ENCODE data around the gene TFEB. TPM values are rescaled to one million over a fixed set of nuclear protein-coding genes. Genes with fewer than 3 reads are reported as not detected.
A peak's percentile ranks its signal among the peaks of the same experiment; 100 is the strongest.

The TFEB gene
- polyA plus RNA-seq, 1 donor: 5.8 TPM

DNA sequence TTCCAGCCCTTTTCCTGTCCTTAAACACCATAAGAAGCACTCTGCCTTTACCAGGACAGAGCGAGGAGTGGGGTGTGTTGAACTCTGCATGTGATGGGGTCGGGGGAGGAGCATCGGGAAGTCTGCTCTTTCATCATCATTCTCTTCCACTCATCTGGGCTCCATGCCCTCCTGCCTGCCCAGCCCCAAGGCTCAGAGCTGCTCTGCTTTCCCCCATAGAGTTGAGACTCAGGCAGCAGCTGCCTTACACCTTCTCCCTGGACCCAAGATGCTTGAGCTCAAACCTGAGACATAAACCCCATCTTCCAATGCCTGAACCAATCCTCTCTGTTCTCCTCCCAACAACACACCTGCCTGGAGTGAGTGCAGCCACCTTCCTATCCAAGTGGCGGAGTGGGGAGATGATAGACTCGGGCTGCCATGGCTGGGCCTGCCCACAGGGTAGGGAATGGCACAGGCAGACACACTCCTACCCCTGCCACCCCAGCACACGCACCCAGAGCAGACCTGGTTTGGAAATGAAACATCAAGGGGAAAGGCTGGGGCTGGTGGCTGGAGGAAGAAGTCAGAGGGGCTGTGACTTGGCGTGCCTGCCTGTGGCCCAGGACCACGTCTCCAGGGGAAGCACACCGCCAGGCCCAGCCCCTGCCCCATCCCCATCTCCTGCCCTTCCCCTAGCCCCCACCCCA is 28.4 kb downstream of the TFEB start:
- no peak for DNase-seq (ENCODE audit: low read depth)

DNA sequence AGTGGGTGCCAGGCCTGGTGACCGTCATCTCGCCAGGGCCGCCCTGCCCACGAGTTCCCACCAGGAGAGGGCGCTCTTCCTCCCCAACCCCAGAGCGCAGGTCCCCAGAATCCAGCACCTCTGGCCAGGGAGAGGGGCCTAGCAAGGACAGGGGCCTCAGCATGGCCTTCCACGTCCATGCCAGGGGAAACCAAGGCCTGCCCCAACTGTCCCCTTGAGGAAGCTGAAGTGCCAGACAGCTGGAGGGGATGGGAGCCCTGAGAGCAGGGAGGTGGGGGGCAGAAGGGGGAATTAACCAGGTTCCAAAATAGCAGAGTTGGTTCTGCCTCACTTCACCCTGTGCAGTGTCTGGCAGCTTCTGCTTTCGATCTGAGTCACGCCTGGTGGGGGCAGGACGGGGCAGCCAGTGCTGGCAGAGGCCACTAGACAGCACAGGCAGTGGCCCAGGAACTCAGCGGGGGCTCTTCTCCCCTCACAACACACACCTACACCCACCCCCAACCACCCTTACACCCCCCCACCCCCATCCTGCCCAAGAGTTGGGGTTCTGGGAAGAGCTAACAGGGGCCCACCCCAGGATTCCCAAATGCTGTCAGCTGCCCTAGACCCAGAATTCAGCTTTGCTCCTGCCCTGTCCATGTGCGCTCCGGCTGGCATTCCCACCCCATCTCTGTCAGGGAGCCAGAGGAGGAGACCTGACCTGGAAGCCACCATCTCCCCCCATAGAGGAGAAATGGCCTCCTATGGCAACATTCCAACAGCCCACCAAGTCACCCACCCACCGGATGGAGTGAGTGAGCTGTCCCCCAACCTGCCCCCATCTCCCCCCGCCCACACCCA is 29.2 kb downstream of the TFEB start:
- DNase-seq (ENCODE audit: low read depth): peak; percentile 35

DNA sequence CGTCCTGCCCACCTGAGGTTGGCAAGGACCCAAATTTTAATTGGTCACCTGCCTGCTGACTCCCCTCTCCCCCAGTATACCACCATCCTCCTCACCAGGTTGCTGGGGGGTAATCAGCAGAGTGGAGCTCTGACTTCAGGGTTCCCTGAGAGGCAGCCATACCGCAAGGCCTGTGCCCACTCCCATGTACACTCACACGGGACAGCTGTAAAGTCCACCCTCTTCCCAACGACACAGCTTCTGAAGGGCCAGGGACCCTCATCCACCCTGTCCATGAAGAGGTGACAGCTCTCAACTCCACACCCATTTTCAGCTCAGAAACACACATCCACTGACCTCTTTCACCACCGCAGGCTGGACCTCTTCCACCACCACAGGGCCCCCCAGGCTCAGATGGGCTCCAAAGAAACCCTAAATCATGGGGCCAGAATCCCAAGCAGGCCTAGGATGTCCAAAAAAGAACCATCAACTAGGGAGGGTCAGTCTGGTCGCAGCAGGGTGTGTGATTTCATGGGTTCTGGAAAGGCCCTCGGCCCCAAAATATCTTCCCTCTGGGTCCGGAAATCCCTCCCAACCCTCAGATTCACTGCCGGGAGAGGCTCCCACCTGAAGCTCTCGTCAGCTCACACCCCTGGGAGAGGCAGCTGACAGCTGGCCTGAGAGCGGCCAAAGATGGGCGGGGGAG is 30.0 kb downstream of the TFEB start:
- DNase-seq (ENCODE audit: low read depth): no peak

DNA sequence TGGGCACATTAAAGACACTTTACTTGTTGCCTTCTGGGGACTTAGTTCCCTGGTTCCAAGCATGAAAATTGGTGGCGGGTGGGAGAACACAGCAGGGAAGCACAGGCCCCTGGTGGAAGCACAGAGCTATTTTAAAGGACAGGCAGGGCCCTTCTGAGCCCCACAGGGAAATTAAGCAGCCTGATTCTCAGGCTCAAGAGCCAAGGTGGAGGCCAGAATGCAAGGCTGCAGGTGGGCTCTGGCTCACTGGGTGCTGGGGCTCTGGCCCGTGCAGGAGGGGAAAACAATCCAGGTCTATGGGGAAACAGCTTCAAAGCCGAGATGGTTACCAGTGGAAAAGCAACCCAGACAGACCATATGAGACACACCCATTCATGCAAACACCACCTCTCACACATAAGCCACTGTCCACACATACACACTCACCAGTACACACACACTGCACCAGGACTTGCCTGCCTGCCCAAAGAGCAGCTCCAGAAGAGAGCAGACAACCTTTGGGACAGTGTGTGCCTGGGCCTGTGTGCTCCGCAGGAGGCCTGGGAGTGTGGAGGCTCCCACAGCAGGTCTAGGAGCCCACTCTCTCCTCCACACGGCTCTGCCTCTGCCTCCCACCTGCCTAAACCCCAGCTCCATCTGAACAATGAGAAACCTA is 30.6 kb downstream of the TFEB start:
- no peak for DNase-seq (ENCODE audit: low read depth)

DNA sequence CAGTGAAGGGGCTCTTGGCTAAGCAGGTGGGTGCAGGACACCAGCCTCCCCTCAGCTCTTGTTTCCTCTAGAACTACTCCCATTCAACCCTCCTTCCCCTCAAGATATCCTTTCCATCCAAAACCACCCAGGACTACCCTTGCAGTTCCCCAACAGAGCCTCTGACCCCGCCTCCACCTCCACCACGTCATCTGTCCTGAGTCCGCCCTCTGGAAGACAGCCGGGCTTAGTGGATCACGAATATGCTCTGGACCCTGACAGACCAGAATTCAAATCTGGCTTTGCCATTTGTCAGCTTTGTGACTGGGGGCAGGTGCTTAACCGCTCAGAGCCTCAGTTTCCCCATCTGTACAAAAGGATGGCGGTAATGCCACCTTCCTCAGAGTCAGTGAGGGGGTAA is 31.4 kb downstream of the TFEB start:
- no peak for DNase-seq (ENCODE audit: low read depth)

DNA sequence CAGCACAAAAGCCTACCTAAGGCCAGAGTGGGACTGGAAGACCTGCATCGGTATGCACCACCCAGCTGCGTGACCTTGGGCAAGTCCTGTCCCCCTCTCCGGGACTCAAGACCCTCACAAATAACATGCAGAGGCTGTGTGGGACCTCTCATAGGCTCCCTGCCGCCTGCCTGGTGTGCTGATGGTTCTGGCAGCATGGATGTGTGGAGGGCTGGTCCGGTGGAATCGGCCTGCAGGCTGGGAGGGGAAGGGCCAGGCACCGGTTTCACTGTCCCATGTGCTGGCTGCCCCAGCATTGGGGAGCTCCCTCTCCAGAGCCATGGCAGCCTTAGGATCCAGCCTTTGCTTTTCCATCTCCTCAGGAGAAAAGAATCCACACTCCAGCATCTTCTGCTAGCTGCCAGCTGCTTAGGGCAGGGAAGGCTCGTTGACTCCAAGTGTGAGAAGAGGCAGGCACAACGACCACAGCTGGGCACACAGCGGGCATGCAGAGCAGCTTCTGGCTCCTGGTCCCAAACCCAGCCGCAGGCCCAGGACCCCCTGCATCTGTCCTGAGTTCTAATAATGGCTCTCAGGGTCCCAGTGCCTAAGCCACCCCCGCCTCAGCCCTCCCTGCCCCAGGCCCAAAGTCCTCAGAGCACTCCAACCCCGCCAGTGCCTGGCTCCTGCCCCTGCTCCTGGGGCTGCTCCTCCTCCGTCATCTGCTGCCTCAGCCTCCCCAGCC is 32.5 kb downstream of the TFEB start:
- DNase-seq (ENCODE audit: low read depth): no peak

DNA sequence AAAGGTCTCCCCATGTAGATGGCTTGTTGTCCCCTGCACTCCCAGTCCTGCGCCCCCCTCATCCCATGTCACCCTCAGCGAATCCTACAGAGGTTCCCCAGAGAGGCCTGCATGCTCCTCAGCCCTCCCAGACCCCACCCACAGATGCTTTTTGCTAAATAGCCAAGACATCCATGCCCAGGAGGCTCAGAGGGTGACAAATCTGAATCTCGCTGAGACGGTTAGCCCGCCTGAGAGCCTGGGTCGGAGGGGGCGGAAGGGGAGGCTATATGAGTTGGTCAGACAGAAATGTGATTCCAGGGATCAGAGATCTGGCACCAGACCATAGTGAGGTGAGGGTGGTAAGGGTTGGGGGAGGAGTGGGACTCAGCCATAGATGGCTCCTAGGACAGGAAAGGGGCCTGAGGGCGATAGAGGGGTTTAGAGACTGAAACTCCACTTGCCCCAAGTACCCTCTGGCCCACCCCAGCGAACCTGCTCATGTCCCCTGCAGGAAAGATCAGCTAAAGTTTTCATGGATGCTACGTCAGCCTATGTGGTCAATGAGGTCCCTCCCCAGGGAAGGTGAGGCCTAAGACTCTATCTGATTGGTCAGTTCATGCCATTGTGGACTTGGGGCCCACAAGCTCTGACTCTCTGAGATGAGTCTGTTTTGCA is 33.2 kb downstream of the TFEB start:
- DNase-seq (ENCODE audit: low read depth): no peak

DNA sequence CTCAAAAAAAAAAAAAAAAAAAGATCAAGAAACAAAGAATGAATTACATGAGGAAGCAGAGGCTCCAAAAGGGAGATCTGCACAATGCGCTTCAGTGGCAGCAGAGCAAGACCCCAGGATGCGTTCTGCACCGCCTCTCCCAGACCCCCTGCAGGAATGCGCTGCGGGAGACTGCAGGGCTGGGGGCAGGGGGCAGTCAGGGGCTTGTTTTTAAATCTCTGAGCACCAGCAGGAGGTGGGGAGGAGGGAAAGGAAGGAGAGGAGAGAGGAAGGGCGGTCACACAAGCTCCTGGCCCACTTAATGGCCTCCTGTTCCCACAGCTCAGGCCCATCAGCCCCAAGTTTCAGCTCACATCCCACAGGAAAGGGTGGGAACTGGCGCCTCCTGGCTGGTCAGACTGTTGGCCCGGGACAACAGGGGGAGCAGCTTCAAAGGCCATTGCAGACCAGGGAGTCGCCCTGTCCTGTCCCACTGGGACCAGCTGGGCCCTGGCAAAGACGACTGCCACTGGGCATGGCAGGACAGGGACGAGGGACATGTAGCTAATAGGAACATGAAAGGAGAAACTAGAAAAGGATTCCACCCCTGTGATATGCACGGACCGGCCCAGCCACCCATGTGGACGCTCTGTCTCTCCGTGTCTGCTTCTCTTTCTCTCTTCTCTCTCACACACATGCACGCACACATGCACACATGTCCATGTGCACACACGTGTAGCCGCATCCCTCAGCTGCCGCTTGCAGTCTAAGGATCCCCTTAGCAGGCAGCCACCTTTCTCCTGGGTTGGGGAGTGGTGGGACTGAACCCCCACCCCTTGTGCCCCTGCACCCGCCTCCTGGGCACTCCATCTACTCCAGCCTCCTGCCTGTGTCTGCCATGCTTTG is 34.7 kb downstream of the TFEB start:
- DNase-seq (ENCODE audit: low read depth): no peak

DNA sequence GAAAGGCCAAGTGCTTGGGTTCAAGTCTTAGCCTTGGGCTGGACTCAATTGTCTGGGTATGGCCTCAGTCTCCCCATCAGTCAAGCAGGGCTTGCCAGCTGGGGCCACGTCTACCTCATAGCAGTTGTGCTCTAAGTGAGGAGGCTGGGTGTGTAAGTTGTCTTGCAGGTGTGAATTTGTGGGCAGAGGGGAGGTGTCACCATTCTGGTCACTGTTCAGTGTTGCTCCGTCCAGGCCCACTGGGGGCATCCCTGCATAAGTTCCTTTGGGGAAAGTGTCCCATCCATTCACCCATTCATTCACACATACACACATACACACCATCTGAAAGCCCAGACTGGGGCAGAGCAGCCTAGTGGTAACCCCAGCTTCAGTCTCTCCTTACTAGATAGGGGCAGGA is 36.3 kb downstream of the TFEB start:
- DNase-seq (ENCODE audit: low read depth): no peak

DNA sequence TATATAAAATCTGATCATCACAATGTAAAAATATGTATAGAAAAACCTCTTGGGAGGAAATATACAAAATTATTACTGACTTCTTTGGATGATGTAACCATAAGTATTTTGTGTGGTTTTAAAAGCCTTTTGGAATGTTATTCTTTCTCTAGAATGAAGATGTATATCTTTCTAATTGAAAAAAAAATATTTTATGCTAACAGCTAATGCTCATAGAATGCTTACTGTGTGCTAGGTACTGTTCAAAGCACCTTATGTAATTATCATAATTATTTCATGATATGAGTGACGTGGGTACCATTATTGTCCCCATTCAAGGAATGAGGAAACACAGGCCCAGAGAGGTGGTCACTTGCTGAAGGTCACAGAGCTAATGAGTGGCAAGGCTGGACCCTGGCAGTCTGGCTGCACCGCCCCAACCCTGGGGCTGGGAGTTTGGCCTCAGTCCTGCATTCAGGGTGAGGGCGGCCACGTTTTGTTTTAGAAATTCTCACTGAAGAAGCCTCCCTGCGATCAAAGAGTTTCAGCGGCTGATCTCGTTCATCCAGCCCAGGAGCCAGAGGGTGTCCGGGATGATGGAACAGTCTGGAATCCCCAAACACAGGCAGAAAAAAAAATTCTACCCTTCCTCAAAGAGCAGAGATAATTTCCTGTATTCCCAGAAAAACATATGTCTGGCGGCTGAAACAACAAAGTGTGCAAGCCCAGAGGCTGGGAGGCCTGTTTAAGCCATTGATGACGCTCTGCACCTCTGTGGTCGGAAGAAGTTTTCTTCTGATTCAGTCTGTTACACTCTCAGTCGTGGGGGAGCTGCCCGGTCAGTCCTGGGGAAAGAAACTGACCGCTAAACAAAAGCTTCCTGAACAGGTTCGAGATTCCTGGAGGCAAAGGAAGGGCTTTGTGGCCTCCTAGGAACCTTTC is 37.3 kb downstream of the TFEB start:
- DNase-seq (ENCODE audit: low read depth): peak; percentile 68

DNA sequence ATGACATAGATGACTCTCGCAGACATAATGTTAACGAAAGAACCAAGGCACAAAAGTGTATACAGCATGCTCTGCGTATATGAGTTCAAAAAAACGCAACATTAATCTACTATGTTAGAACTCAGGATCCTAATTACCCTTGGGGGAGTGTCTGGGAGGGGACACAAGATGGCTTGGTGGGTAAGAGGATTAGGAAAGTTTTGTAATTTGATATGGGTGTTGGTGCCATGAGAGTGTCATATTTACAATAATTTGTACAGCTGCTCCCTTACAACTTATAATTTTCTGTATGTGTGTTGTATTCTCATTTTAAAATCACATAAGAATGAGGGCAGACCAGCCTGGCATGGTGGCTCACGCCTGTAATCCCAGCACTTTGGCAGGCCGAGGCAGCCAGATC is 38.6 kb downstream of the TFEB start:
- no peak for DNase-seq (ENCODE audit: low read depth)

DNA sequence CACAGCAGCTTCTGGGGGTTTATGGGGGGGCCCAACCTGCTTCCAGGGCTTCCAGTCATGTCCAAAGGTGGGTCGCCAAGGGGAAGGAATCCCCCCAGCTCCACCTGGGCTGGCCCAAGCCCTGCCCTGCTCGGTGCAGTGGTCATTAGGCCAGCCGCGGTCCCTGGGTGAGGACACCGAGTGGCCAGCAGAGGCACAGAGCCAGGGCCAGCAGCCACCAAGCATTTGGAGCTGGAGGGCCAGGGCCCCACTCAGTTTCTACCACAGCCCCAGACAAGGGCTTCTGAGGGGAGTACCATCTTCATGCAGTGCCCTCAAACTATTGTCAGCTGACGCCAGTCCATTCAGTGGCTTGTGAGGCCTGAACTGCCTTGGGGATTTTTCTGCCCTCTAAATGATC is 39.6 kb downstream of the TFEB start:
- no peak for DNase-seq (ENCODE audit: low read depth)

DNA sequence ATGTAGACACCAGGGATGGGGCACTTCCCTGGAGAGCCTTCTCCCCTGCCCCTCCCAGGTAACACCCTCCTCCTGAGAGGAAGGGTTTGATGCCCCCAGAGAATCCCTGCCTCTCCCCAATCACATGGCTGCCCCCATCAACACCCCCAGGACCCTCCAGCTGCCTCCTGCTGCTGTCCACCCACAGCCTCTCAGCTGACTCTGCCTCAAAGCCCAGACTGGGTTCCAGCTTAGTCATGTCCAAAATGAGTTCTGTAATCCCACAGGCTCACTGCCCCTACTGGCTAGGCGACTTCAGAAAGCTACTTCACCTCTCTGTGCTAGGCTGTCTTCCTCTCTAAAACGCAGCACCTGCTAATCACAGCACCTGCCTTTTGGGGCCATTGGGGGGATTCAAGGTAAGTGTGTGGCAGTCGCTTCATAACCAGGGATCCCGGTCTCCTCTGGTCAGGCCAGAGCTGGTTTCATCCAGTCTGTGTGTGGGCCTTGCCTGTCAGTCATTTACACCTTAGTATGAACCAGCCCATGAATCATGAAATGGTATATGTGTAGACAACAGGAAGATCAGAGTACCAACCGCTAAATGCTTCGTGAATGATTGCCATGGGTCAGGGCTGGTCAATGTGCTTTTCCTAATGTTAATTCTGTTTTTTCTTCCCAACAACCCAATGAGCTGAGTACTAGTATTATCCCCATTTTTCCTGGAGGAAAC is 40.4 kb downstream of the TFEB start:
- no peak for DNase-seq (ENCODE audit: low read depth)

DNA sequence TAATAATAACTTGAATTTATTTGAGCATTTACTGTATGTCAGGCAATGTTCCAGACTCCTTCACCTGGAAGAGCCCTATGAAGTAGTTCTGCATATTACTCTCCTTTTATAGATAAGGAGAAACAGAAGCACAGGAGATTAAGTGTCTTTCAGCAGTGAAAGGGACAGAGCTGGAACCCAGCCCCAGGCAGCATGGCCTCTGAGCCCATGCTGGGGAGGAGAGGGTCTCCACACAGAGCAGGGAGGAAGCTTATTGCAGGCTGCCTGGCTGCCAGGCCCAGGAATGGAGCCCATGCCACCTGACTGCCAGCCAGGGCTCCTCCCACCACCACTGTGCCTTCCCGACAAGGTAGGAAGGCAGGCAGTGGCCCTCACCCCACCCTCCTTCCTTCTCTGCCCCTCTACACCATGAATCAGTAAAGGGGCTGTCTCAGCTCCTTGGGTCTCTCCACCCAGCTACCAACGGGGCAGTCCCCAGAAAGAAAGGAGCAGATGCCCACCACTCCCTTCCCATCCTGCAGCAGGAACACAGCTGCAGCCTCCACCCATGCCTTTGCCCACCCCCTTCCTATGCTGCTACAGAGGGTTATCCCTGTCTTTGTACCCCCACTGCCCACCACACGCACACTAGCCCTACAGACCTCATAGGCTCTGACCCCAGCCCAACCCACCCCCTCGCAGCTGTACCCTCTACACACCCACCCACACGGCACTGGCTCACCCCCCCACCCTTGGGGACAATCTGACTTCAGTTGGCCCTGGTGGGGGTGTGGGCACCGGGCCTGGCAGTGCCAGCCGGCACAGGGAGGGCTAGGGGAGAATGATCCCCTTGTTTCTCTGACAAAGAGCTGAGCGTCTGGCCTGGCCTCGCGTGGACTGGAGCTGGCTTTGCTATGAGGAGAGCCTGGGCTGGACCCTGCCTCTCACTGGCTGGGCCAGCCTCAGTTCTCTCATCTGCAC is 41.8 kb downstream of the TFEB start:
- no peak for DNase-seq (ENCODE audit: low read depth)

DNA sequence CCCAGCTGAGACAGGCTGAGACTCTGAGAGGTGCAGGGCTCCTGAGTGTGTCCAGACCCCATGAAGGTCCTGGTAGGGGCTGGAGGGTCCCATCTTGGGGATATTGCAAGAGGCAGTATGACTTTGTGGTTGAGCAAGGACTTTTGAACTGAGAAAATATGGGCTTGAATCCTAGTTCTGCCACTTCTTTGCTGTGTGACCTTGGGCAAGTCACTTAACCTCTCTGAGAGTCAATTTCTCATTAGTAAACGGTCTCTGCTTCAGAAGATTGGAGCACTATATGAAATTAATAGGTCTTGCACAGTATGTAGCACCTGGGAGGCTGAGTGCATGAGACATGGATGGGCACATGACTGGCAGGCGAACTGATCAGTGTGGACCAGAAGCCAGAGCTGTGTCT is 42.7 kb downstream of the TFEB start:
- no peak for DNase-seq (ENCODE audit: low read depth)

DNA sequence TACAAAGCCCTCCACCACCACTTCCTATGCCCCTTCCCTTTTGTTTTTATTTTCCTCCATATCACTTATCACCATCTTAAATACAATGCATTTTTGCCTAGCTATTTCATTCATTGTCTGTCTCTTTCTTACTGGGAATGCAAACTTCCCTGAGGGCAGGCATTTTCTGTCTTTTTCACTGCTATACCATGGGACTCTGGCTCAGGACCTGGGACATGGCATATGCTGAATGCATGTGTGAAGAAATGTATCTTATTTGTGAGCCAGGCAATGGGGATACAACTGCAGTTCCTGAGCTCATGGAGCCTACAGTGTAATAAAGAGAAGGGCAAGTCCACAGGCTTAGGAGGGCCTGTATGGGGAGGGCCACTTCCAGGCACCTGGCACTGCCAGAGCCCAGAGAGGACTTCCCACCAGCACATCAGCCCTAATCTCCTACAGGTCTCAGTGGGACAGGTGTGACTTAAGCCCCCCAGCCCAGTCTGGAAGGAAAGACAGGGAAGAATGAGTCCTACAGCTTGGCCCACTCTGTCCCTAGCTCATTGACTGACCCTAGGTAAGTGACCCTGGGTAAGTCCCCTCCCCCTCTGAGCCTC is 43.2 kb downstream of the TFEB start:
- no peak for DNase-seq (ENCODE audit: low read depth)
